GM12892 (cell line): ENCODE data around the gene HTR6.

Experiments used
- POLR2A ChIP-seq: IDR thresholded peaks from 2 replicates; pipeline ENCODE4 v1.6.1; 2011; ENCODE audit warnings: low read depth, low read length, control low read depth
- POLR2AphosphoS5 ChIP-seq: IDR thresholded peaks from 2 replicates; pipeline ENCODE4 v1.6.1; 2011; ENCODE audit warnings: low read depth, low read length, control low read depth
- TAF1 ChIP-seq: IDR thresholded peaks from 2 replicates; pipeline ENCODE4 v1.6.1; 2011; ENCODE audit warnings: low read depth, mild to moderate bottlenecking, control low read depth, low read length, borderline replicate concordance

GRCh38 chr1:19648689-19649088 is 16.0 kb upstream of the HTR6 start:
- no peak for TF ChIP-seq POLR2A
- TF ChIP-seq TAF1 = no peak
- no peak for TF ChIP-seq POLR2AphosphoS5
